AG04449 (cell line): ENCODE data around the gene FHIT.
A peak's percentile ranks its signal among the peaks of the same experiment; 100 is the strongest.

Source experiments
- CTCF ChIA-PET: fragments of 350-600 bp; formaldehyde crosslinking; extraction: SDS; loops from one replicate; lab custom pipeline; 2021; ENCODE audit warnings: antibody characterized with exemption; lab: Yijun Ruan, JAX
- POLR2A ChIA-PET: fragments of 400-600, 350-600 bp; formaldehyde crosslinking; extraction: SDS; loops from one replicate; lab custom pipeline; 2020; ENCODE audit warnings: antibody characterized with exemption, inconsistent platforms; lab: Yijun Ruan, JAX
- DNase-seq: peaks from one replicate; pipeline ENCODE4 v3.0.0-alpha.2; 2010; ENCODE audit warnings: low read depth, low spot score
- H3K4me3 ChIP-seq: 2 replicates; pipeline ENCODE4 v1.5.1; 2011; ENCODE audit warnings: low read depth, mild to moderate bottlenecking, control low read depth, low read length
- TF ChIP-seq, protein P1 (sequence below): IDR thresholded peaks from one replicate; pipeline ENCODE4 v1.5.1; 2011; ENCODE audit warnings: mild to moderate bottlenecking, moderate library complexity, low read length, control low read depth, inconsistent platforms; ENCODE audit not compliant: insufficient read depth; ENCODE audit errors: missing control alignments

Gene FHIT

DNA sequence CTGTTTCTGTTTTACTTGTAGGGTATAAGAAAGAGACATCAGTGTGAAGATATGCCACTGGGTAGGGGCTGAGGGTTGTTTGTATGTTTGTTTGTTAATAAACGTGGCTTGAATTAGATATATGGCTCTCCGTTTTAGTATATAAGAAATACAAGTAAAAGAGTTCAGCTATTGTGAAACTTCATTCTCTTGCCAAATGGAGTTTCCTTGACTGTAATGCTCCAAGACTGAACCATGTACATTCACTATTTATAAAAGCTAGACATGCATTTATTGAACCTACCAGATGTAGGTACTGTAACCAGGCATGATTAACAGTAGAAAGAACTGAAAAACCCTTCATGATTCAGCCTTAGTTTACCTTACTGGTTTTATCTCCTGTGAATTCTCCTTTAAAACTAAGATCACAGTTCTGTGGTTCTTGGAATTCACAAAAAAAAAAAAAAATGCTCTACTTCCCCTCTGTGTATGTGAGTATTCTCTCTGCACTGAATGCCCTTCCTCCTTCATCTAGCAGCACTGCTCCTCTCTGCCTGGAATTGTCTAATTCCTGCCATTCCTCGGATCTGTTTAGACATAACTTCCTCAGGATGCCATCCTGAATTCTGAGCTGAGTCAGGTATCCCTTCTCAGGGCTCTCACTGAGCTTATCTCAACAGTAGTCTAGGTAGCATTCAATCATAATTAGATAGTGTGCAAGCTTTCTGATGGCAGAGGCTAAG is 504.4 kb downstream of the FHIT start:
- POLR2A ChIA-PET = interaction anchor here (0.6 to 0.7 kb wide), 2 partner anchors 9 to 558 kb away, joined by 3 to 4 read pairs; no protein-coding TSS in a partner anchor
- no peak for DNase-seq
- CTCF ChIA-PET = interaction anchor here (0.7 to 1.0 kb wide), 2 partner anchors 11 to 203 kb away, joined by 3 read pairs; no protein-coding TSS in a partner anchor
- TF ChIP-seq, protein P1, sequence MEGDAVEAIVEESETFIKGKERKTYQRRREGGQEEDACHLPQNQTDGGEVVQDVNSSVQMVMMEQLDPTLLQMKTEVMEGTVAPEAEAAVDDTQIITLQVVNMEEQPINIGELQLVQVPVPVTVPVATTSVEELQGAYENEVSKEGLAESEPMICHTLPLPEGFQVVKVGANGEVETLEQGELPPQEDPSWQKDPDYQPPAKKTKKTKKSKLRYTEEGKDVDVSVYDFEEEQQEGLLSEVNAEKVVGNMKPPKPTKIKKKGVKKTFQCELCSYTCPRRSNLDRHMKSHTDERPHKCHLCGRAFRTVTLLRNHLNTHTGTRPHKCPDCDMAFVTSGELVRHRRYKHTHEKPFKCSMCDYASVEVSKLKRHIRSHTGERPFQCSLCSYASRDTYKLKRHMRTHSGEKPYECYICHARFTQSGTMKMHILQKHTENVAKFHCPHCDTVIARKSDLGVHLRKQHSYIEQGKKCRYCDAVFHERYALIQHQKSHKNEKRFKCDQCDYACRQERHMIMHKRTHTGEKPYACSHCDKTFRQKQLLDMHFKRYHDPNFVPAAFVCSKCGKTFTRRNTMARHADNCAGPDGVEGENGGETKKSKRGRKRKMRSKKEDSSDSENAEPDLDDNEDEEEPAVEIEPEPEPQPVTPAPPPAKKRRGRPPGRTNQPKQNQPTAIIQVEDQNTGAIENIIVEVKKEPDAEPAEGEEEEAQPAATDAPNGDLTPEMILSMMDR = no peak
- no peak overlapping the region for H3K4me3 ChIP-seq

DNA sequence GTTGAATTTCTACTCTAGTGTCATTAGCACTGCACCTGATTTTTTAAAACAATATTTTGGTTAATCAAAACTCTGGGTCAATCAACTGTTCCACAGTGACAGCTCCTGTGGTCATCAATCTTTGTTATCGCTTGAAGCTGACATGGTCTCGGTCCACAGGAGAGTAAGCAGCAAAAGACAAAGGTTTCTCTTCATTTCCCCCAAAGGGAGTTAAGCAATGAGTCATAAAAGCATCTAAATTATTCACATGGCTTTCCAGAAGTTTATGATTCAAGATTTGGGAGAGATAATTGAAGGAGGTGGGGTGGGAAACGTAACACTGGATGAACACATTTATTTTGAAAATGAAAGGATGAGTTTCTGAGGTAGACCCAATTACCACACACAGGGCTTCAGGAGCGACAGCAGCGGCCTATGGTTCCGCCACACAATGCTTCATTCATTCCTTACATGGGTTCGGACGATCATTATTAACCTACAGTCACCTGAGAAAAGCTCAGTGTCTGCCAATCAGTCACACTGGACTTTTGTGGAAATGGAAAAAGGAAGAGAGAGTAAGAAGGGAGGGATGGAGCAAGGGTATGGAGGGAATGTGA is 505.1 kb downstream of the FHIT start:
- ChIA-PET CTCF (interaction anchor here (0.7 to 1.0 kb wide), 2 partner anchors 11 to 204 kb away, joined by 3 read pairs; no protein-coding TSS in a partner anchor), POLR2A (no interaction called here)
- TF ChIP-seq, protein P1 = no peak
- DNase-seq = no peak
- H3K4me3 ChIP-seq = no peak overlapping the region

DNA sequence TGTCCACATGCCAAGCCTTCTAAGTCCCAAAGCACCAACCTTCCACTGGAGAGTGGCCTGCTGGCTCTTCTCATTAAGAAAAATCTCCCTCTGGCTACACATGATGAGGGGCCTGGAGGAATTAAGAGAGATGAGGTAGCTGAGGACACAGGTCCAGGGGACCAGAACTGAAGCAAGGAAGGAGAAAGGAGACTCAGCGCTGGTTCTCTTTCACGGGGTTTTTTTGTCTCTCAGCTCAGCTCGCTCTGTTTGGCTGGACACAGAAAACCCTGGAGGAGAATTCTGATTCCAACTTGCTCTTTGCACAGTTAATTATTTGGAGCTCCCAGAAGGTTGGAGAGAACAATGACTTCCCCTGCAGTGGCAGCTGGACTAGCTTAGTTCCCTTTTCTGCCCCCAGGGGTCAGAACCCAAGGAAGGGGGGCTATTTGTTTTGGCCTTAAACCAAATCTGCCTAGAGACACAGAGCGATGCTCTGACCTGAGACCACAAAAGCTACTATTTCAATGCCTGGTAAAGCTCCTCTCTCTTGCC is 507.6 kb downstream of the FHIT start:
- CTCF ChIA-PET = interaction anchor here (0.6 to 1.7 kb wide), 5 partner anchors 9 to 815 kb away, joined by 3 to 6 read pairs (median 5); no protein-coding TSS in a partner anchor
- POLR2A ChIA-PET = no interaction called here
- H3K4me3 ChIP-seq = no peak overlapping the region
- DNase-seq = no peak
- TF ChIP-seq, protein P1 = no peak

DNA sequence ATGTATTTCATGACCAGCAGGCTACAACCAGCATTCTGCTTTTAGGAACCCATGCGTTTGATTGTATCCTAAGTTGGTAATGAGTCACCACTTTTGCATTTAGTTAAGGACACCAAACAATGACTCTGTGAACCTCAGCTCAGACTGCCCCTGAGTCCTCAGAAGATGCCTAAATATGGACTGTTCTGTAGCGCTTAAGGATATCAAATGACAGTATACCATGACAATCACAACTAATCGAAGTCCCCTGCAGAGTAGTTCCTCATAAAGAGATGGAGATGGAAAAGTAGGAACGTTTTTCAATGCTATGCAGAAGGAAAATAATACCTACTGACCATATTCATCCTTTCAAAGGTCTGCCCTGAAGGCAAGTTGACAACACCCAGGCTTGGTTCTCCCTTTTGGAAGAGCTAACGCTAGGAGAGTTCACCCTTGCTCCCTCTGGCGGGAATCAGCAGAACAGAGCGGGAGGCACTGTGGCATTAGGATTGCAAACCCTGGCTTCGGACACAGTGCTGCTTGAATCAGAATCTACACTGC is 508.6 kb downstream of the FHIT start:
- TF ChIP-seq, protein P1 = peak; percentile 61
- ChIA-PET POLR2A (no interaction called here), CTCF (interaction anchor here (0.7 to 1.7 kb wide), 5 partner anchors 8 to 206 kb away, joined by 3 to 6 read pairs (median 5); no protein-coding TSS in a partner anchor)
- no peak overlapping the region for H3K4me3 ChIP-seq
- no peak for DNase-seq

DNA sequence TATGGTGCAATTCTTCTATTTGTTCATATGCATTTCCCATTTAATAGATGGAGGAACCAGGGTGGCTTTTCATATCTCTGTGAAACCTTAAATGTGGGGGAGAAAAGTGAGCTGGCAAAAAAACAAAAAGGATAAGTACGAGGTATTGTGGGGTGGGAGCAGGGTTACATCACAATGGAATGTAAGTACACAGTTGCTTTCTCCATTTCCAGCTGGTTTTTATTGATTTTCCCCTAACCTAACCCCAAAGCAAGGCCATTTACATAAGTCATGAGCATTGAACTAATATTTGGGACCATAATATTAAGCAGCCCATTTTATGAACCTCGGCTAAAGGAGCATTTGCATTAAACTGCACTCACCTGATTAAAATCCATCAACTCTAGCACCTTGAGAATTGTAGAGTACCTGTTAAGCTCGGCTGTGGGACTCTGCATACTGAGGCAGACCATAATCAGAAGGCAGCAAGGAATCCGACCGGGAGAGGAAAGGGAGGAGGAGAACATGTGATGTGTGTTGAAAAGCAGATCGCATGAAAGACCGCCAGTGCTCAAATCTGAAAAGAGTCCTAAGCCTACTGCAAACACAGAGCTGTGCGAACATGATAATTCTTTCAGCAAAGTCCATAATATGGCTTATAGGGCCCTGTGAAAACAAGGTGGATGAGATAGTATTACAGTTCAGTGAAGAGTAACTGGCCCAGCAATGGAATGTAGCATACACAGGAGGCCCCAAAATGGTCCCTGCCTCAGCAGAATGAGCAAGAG is 513.4 kb downstream of the FHIT start:
- POLR2A ChIA-PET = no interaction called here

More for the DNA sequence above, 513.4 kb downstream of the FHIT start:
- CTCF ChIA-PET = interaction anchor here (1.5 kb wide), 1 partner anchor 16 kb away, joined by 3 read pairs; no protein-coding TSS in a partner anchor
- TF ChIP-seq, protein P1 = no peak
- no peak overlapping the region for H3K4me3 ChIP-seq
- DNase-seq = no peak
